ENCODE measurements around the gene SPATS2.

Gene SPATS2

GRCh38 chr12:49388682-49389386 is 21.6 kb downstream of the SPATS2 start:
- no peak for TF ChIP-seq CTCF (IDR thresholded peaks at IDR 0.05; ENCODE audit: borderline replicate concordance, insufficient read depth, low read depth, low read length)
- H3K4me3 ChIP-seq (ENCODE audit: low read depth, low read length), result no peak overlapping the region

GRCh38 chr12:49389387-49389703 is 22.1 kb downstream of the SPATS2 start:
- no peak overlapping the region for H3K4me3 ChIP-seq (ENCODE audit: low read depth, low read length)
- no peak for TF ChIP-seq CTCF (IDR thresholded peaks at IDR 0.05; ENCODE audit: borderline replicate concordance, insufficient read depth, low read depth, low read length)

- no peak overlapping the region for H3K4me3 ChIP-seq (ENCODE audit: low read depth, low read length)
- no peak for TF ChIP-seq CTCF (IDR thresholded peaks at IDR 0.05; ENCODE audit: borderline replicate concordance, insufficient read depth, low read depth, low read length)
Observed at GRCh38 chr12:49397000-49397399, 29.7 kb downstream of the SPATS2 start.

- no peak overlapping the region for H3K4me3 ChIP-seq (ENCODE audit: low read depth, low read length)
- no peak for TF ChIP-seq CTCF (IDR thresholded peaks at IDR 0.05; ENCODE audit: borderline replicate concordance, insufficient read depth, low read depth, low read length)
Observed at GRCh38 chr12:49400304-49400703, 33.0 kb downstream of the SPATS2 start.

- no peak for TF ChIP-seq CTCF (IDR thresholded peaks at IDR 0.05; ENCODE audit: borderline replicate concordance, insufficient read depth, low read depth, low read length)
- H3K4me3 ChIP-seq (ENCODE audit: low read depth, low read length), result no peak overlapping the region
Observed at GRCh38 chr12:49403971-49404450, 36.7 kb downstream of the SPATS2 start.

- no peak overlapping the region for H3K4me3 ChIP-seq (ENCODE audit: low read depth, low read length)
- no peak for TF ChIP-seq CTCF (IDR thresholded peaks at IDR 0.05; ENCODE audit: borderline replicate concordance, insufficient read depth, low read depth, low read length)
Observed at GRCh38 chr12:49404956-49405355, 37.7 kb downstream of the SPATS2 start.

GRCh38 chr12:49410818-49411217 is 43.6 kb downstream of the SPATS2 start:
- TF ChIP-seq CTCF (IDR thresholded peaks at IDR 0.05; ENCODE audit: borderline replicate concordance, insufficient read depth, low read depth, low read length), result no peak
- H3K4me3 ChIP-seq (ENCODE audit: low read depth, low read length), result no peak overlapping the region

All from GM12875 (cell line).